HG03442 (cell line): ENCODE data around the gene NUP42.
"Not testable (repeated sequence)": the region's sequence is repeated elsewhere in the genome, so short reads cannot be mapped to it uniquely, and the experiment has no call there.

ENCODE experiments used
- ATAC-seq: cut with Tn5 transposase; IDR thresholded peaks from one replicate; pipeline ENCODE4 v1.9.1; 2021; ENCODE audit warnings: mild to moderate bottlenecking, moderate library complexity; ENCODE audit not compliant: unreplicated experiment

Gene NUP42, protein sequence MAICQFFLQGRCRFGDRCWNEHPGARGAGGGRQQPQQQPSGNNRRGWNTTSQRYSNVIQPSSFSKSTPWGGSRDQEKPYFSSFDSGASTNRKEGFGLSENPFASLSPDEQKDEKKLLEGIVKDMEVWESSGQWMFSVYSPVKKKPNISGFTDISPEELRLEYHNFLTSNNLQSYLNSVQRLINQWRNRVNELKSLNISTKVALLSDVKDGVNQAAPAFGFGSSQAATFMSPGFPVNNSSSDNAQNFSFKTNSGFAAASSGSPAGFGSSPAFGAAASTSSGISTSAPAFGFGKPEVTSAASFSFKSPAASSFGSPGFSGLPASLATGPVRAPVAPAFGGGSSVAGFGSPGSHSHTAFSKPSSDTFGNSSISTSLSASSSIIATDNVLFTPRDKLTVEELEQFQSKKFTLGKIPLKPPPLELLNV

DNA sequence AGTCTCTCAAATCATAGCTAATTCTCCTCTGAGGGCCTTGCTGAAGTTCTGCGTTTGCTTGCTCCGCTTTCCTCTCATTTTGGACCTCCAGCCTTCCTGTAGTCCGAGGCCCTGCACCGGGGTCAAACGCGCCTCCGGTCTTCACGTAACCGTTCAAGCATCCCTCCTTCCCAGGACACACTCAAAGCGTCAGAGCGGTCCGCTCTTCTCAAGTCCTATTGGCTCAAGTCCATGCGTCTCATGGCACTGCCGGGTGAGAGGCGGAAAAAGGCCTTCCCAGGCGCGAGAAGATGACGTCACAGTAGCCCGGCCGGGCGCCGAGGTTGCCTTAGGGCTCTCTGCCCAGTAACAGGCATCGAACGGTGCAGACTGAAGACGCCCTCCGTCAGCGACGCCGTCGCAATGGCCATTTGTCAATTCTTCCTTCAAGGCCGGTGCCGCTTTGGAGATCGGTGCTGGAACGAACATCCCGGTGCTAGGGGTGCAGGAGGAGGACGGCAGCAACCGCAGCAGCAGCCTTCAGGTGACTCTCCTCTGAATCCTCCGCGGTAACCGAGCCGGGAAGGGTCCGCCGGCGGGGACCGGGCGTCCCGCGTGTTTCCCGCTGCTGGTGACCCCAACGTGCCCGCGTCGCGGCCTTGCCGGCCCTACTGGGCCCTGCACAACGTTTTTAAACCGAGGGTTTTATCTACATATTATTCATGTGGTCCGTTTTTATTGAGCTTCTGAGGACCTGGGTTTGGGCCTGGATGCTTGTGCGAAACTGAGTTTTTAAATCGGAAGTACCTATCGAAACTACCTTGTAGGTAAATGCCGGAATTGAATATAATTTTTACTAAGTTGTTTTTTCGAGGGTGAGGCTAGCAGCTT is at the start of gene NUP42:
NUP42 (plus strand) TSS at position 365 of the 870 bp plus-strand sequence; CDS start at position 403, 38 bp downstream.
- ATAC-seq = peak; percentile 92

DNA sequence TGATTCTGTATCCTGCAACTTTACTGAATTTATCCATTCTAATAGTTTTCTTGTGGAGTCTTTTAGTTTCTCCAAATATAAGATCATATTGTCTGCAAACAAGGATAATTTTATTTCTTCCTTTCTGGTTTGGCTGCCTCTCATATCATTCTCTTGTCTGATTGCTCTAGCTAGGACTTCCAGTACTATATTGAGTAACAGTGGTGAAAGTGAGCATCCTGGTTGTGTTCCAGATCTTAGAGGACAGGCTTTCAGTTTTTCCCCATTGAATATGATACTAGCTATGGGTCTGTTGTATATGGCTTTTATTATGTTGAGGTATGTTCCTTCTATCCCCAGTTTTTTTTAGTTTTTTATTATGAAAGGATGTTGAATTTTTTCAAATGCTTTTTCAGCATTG is 48.1 kb upstream of the NUP42 start:
- no peak for ATAC-seq

GRCh38 chr7:23135755-23136154 is 46.1 kb upstream of the NUP42 start:
- ATAC-seq = no peak

DNA sequence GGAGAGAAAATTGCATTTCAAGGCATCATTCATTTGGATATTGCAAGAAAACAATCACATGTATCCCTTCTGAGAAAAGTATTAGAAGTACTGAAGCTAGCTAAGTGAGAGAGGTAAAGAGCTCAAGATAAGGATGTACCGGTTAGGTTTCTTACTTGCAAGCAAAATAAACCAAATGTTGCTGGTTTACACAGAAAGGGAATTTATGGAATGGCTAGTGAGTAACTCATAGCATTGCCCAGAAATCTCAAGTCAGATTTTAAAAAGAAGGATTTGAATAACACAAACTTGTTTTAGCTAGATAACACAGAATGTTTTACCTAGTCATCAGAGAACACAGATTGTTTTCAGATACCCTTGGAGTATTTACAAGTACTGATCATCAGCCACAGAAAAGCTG is 45.6 kb upstream of the NUP42 start:
- no peak for ATAC-seq

DNA sequence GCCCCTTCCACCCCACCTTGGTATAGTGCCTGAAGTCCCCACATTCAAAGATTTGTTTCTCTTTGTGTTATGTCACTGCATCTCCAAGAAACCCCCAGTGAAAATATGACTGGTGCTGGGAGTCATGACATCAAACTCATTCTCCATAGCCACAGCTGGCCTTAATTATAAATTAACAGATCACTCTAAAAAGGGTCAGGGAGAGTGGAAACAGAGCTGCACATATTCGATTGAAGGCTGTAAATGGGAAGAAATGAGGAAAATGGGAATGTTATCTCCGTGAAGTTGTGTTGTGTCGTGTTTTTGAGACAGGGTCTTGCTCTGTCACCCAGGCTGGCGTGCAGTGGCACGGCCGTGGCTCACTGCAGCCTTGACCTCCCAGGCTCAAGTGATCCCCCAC is 24.2 kb upstream of the NUP42 start:
- ATAC-seq = no peak

GRCh38 chr7:23158546-23158945 is 23.3 kb upstream of the NUP42 start:
- no peak for ATAC-seq

DNA sequence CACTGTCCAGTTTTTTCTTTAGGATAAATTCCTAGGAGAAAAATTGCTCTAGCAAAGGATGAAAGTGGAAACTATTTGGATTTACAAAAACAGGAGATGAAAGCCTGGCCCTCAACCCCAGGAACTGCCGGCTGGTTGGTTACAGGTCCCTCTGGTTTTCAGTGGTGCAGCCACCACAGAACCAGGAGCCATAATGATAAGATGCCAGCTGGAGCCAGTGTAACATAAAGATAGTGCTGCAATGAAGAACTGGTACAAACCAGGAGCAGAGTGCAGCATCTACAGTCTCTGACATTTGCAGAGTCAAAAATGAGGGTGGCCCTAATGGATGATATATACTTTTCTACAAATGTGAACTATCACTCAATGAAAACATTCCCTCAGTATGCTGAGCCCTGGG is 20.4 kb upstream of the NUP42 start:
- no peak for ATAC-seq

GRCh38 chr7:23164846-23165245 is 17.0 kb upstream of the NUP42 start:
- ATAC-seq = no peak

DNA sequence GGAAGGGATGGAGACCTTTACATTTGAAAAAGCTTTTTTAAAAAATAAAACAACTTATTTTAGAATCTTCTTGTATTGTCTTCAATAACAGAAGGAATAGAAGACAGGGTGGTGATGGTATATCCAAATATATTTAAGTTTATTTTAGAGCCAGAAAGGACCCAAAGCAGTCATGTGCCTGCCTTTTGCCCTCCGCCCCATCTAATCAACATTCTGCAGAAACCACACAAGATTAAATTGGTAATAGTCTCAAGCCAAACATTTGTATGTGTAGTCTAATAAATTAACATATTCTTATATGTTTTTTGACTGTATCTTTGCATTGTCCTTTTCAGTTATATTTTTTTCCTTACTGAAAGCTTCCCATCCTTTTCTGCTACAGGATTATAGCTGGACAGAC is 16.5 kb upstream of the NUP42 start:
- ATAC-seq = no peak

DNA sequence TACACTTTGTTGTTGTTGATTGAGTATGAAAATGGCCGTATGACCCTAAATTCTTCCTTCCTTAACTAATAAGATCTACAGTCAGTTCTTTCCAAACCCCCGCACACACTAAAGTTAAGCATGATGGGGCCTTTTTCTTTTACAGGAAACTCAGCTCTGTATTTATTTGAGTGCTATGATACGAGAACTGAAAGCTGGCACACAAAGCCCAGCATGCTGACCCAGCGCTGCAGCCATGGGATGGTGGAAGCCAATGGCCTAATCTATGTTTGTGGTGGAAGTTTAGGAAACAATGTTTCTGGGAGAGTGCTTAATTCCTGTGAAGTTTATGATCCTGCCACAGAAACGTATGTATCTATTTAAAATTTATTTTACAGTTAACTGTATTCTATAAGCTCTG is 14.2 kb upstream of the NUP42 start:
- no peak for ATAC-seq

DNA sequence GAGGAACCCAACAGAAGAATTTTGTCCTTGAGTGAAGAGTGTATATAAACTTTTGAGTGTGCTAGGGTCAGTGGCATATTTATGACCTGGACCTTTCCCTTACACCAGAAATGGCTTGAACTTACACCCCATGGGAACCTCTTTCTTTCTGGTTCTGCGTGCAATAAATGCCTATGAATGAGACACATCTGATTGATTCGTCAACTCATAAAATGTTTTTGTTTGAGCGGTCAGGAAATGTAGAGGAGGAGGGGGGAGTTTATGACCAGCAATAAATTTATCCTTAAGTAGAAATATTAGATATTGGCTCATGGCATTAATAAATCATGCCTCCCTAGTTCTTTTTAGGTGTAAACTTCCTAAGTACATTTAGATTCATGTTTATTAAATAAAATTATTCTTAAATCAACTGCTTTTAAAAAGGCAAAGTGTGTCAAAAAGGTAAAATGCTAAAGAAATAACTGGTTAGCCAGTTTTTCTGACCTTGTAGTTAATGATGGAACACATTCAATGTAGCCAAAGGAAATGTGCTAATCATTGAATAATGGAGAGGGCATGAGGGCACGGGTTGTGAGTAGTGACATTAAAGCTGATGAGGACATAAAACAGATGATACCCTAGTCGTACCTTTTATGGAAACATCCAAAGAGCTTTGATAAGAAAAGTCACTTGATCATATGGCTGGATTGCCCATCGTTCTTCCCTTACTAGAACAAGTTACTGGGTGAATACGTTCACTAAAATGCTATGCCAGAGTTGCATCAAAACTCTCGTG is 13.6 kb upstream of the NUP42 start:
- no peak for ATAC-seq

GRCh38 chr7:23175938-23176337 is 5.9 kb upstream of the NUP42 start:
- no peak for ATAC-seq

- no peak for ATAC-seq
These were observed 1.6 kb downstream of the NUP42 start for GRCh38 chr7:23183279-23184012.

GRCh38 chr7:23184291-23184690 is 2.4 kb downstream of the NUP42 start:
- no peak for ATAC-seq

DNA sequence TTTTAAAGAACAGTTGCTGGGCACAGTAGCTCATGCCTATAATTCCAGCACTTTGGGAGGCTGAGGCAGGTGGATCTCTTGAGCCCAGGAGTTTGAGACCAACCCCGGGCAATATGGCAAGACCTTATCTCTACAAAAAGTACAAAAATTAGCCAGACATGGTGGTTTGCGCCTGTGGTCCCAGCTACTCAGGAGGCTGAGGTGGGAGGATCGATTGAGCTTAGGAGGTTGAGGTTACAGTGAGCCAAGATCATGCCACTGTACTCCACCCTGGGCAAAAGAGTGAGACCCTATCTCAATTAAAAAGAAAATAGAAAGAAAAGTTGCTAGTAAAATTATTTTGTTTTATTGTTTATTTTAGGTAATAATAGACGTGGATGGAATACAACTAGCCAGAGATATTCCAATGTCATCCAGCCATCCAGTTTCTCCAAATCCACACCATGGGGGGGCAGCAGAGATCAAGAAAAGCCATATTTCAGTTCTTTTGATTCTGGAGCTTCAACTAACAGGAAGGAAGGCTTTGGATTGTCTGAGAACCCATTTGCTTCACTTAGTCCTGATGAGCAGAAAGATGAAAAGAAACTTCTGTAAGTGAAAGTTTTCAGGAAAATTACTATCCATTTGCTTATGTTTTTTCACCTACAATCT is 3.0 kb downstream of the NUP42 start:
- no peak for ATAC-seq

GRCh38 chr7:23185980-23186379 is 4.1 kb downstream of the NUP42 start:
- ATAC-seq = no peak

DNA sequence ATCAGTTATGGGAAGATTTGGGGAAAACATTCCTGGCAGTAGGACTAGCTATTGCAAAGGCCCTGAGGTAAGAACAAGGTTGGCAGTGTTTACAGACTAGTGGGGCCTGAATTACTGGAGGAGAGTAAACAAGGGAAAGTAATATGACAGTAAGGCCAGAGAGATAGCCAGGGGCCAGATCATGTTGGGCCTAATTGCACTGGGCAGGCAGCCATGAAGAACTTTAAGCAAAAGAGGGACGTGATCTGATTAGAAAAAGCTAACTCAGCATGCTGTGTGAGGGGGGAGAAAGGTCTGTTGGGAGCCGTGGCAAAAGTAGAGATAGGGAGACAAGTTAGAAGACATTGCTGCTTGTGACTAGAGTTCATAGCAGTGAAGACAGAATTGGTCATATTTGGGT is 9.2 kb downstream of the NUP42 start:
- ATAC-seq = no peak

DNA sequence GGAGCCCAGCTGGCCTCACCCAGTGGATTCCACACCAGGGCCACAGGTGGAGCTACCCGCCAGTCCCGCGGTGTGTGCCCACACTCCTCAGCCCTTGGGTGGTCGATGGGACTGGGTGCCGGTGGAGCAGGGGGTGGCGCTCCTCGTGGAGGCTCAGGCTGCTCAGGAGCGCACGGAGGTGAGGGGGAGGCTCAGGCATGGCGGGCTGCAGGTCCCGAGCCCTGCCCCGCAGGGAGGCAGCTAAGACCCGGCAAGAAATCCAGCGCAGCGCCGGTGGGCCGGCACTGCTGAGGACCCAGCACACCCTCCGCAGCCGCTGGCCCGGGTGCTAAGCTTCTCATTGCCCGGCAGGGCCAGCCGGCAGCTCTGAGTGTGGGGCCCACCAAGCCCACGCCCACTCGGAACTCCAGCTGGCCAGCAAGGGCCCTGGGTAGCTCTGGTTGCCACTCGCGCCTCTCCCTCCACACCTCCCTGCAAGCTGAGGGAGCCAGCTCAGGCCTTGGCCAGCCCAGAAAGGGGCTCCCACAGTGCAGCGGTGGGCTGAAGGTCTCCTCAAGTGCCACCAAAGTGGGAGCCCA is 11.9 kb downstream of the NUP42 start:
- ATAC-seq = not testable (repeated sequence)

- no peak for ATAC-seq
These were observed 14.5 kb downstream of the NUP42 start for GRCh38 chr7:23196306-23196705.

- not testable (repeated sequence) for ATAC-seq
These were observed 15.9 kb downstream of the NUP42 start for GRCh38 chr7:23197745-23198144.
